Osteocyte (in vitro differentiated cells): ENCODE results near the gene SAMD1. TPM values are rescaled to one million over a fixed set of nuclear protein-coding genes. Genes with fewer than 3 reads are reported as not detected.

Source experiments
- DNase-seq: peaks from one replicate; pipeline ENCODE4 v3.0.0; 2021; ENCODE audit warnings: mixed read lengths; ENCODE audit not compliant: unreplicated experiment; ENCODE audit errors: extremely low spot score
- H3K27ac Mint-ChIP-seq: one replicate; pipeline ENCODE4 v1.8.0; 2021; ENCODE audit warnings: mild to moderate bottlenecking, mixed read lengths; ENCODE audit not compliant: unreplicated experiment
- H3K27me3 Mint-ChIP-seq: one replicate; pipeline ENCODE4 v1.8.0; 2021; ENCODE audit warnings: mixed read lengths; ENCODE audit not compliant: unreplicated experiment
- H3K36me3 Mint-ChIP-seq: one replicate; pipeline ENCODE4 v1.8.0; 2021; ENCODE audit warnings: mixed read lengths; ENCODE audit not compliant: unreplicated experiment
- H3K4me1 Mint-ChIP-seq: one replicate; pipeline ENCODE4 v1.8.0; 2021; ENCODE audit warnings: mixed read lengths; ENCODE audit not compliant: unreplicated experiment
- H3K4me3 Mint-ChIP-seq: one replicate; pipeline ENCODE4 v1.8.0; 2021; ENCODE audit warnings: mild to moderate bottlenecking, moderate library complexity, mixed read lengths; ENCODE audit not compliant: unreplicated experiment
- H3K9me3 Mint-ChIP-seq: one replicate; pipeline ENCODE4 v1.8.0; 2021; ENCODE audit warnings: mixed read lengths; ENCODE audit not compliant: unreplicated experiment
- CTCF ChIP-seq: fragments of 200-600 bp; sonication (generic); IDR thresholded peaks from 2 replicates; pipeline ENCODE4 v1.5.0; 2021; ENCODE audit warnings: antibody characterized with exemption, mild to moderate bottlenecking, moderate library complexity
- total RNA-seq: library from RNA; stranded (reverse); gene quantifications from 2 replicates; pipeline ENCODE4 v1.2.1, GENCODE V29; 2021

Gene SAMD1
- total RNA-seq, 1 donor from 2014 or later: 34.9 TPM

- Mint-ChIP-seq H3K36me3 (no peaks in the 10 kb centered on the region), H3K4me3 (peak overlapping the region; percentile 85), H3K4me1 (peaks cover 44% of the 10 kb centered on the region), H3K27ac (no peak overlapping the region), H3K9me3 (no peaks in the 10 kb centered on the region), H3K27me3 (no peaks in the 10 kb centered on the region)
- TF ChIP-seq CTCF: no peak
- DNase-seq: no peak
Measured at GRCh38 chr19:14135985-14136508, 45.5 kb upstream of the SAMD1 start.

GRCh38 chr19:14135355-14135754, 44.8 kb upstream of the SAMD1 start:
- no peaks in the 10 kb centered on the region for H3K36me3 Mint-ChIP-seq
- H3K27ac Mint-ChIP-seq: no peak overlapping the region

GRCh38 chr19:14127929-14128509, 37.5 kb upstream of the SAMD1 start:
- H3K27ac Mint-ChIP-seq: no peak overlapping the region

More at GRCh38 chr19:14135355-14135754, 44.8 kb upstream of the SAMD1 start:
- peak overlapping the region; percentile 85 for H3K4me3 Mint-ChIP-seq
- TF ChIP-seq CTCF: no peak
- DNase-seq: no peak
- peaks cover 42% of the 10 kb centered on the region for H3K4me1 Mint-ChIP-seq
- H3K9me3 Mint-ChIP-seq: no peaks in the 10 kb centered on the region
- no peaks in the 10 kb centered on the region for H3K27me3 Mint-ChIP-seq

GRCh38 chr19:14127176-14127575, 36.6 kb upstream of the SAMD1 start:
- no peak for DNase-seq
- Mint-ChIP-seq H3K4me1 (no peaks in the 10 kb centered on the region), H3K9me3 (no peaks in the 10 kb centered on the region), H3K27ac (no peak overlapping the region), H3K4me3 (no peak overlapping the region), H3K36me3 (no peaks in the 10 kb centered on the region), H3K27me3 (no peaks in the 10 kb centered on the region)
- TF ChIP-seq CTCF: no peak

More at GRCh38 chr19:14127929-14128509, 37.5 kb upstream of the SAMD1 start:
- H3K4me1 Mint-ChIP-seq: no peaks in the 10 kb centered on the region
- DNase-seq: no peak
- H3K4me3 Mint-ChIP-seq: no peak overlapping the region
- no peaks in the 10 kb centered on the region for H3K36me3 Mint-ChIP-seq
- H3K9me3 Mint-ChIP-seq: no peaks in the 10 kb centered on the region
- TF ChIP-seq CTCF: no peak
- no peaks in the 10 kb centered on the region for H3K27me3 Mint-ChIP-seq

- Mint-ChIP-seq H3K9me3 (no peaks in the 10 kb centered on the region), H3K4me3 (no peak overlapping the region), H3K4me1 (peaks cover 11% of the 10 kb centered on the region), H3K27me3 (no peaks in the 10 kb centered on the region), H3K36me3 (no peaks in the 10 kb centered on the region), H3K27ac (no peak overlapping the region)
- DNase-seq: no peak
- TF ChIP-seq CTCF: no peak
Measured at GRCh38 chr19:14122924-14123323, 32.4 kb upstream of the SAMD1 start.
